Measurements from ENCODE around the gene KRTAP10-4. TPM values are rescaled to one million over a fixed set of nuclear protein-coding genes. Genes with fewer than 3 reads are reported as not detected.

Gene KRTAP10-4
- total RNA-seq, 1 experiment from 2014 or later = not detected

- no peaks in the 10 kb centered on the region for H4K20me1 ChIP-seq (ENCODE audit: insufficient read depth)
- H3K4me3 ChIP-seq (replicated peaks in 1 of 2; ENCODE audit: low read depth in 1 of 2, low read length in 2 of 2) = no peak overlapping the region
- no TSS peak for BruUV-seq (replicated peaks)
- no peaks in the 10 kb centered on the region for H3K9me2 ChIP-seq (ENCODE audit: insufficient read depth)
- TF ChIP-seq SRF (IDR thresholded peaks at IDR 0.05; ENCODE audit: low read depth) (no peak), POLR2AphosphoS5 (IDR thresholded peaks at IDR 0.05; ENCODE audit: low read depth, low read length) (no peak), EZH2 (IDR thresholded peaks at IDR 0.05) (no peak), ATF3 (IDR thresholded peaks at IDR 0.05) (no peak), REST (IDR thresholded peaks at IDR 0.05; ENCODE audit: low read depth) (no peak), TCF7L2 (IDR thresholded peaks at IDR 0.05; ENCODE audit: borderline replicate concordance, extremely low read depth, insufficient read depth, insufficient read length) (no peak), ZFX (IDR thresholded peaks at IDR 0.05) (no peak), CTCF (IDR thresholded peaks at IDR 0.05 in 2 of 3, conservative IDR thresholded peaks at IDR 0.05 in 1 of 3; ENCODE audit: borderline replicate concordance in 1 of 3, insufficient read depth in 1 of 3, low read depth in 2 of 3, low read length in 2 of 3) (no peak), POLR2A (IDR thresholded peaks at IDR 0.05; ENCODE audit: borderline replicate concordance, extremely low read depth, insufficient read depth, insufficient read length) (no peak), RAD21 (IDR thresholded peaks at IDR 0.05; ENCODE audit: low read depth) (no peak), SIN3A (IDR thresholded peaks at IDR 0.05; ENCODE audit: low read depth) (no peak)
- no peak overlapping the region for H3K4me2 ChIP-seq (ENCODE audit: low read length)
- H3K27me3 ChIP-seq (ENCODE audit: insufficient read depth, low read length) = no peaks in the 10 kb centered on the region
- no peak overlapping the region for H3K9ac ChIP-seq (ENCODE audit: low read length)
- no peak for DNase-seq (ENCODE audit: low read depth, low spot score)
- ChIA-PET POLR2A (no interaction called here), CTCF (interaction anchor here (0.7 kb wide), 1 partner anchor 186 kb away, joined by 3 read pairs; the partner anchor contains the start of gene UBE2G2), RAD21 (ENCODE audit: low non-redundant PET in 1 of 2, low total read pairs in 2 of 2, uncharacterized antibody in 2 of 2, unreplicated experiment in 2 of 2) (no interaction called here)
- H3K79me2 ChIP-seq (ENCODE audit: insufficient read depth, low read length) = no peaks in the 10 kb centered on the region
- no peaks in the 10 kb centered on the region for H3K36me3 ChIP-seq (ENCODE audit: control insufficient read depth in 1 of 2, insufficient read depth in 2 of 2, low read length in 2 of 2)
- peaks cover 4 to 9% of the 10 kb centered on the region in 2 experiments for H3K9me3 ChIP-seq (ENCODE audit: control insufficient read depth in 1 of 2, insufficient read depth in 1 of 2, low read depth in 1 of 2, low read length in 2 of 2)
- intact Hi-C loops (cut with micrococcal nuclease) = no loop called here
- no peaks in the 10 kb centered on the region for H3K4me1 ChIP-seq (ENCODE audit: control insufficient read depth in 1 of 2, insufficient read depth in 2 of 2, low read length in 2 of 2)
- no peak for ATAC-seq
- no peak overlapping the region for H3K27ac ChIP-seq (ENCODE audit: low read depth, low read length)
- no peak overlapping the region for H2AFZ ChIP-seq (ENCODE audit: low read depth, low read length, poor library complexity, severe bottlenecking)
These were observed 41.9 kb downstream of the KRTAP10-4 start for GRCh38 chr21:44615466-44615865.
